ENCODE measurements around the gene DCPS. TPM values are rescaled to one million over a fixed set of nuclear protein-coding genes. Genes with fewer than 3 reads are reported as not detected.

DCPS gene
- total RNA-seq, 1 donor from 2014 or later: 11.2 TPM

Other genes starting within 250 kb of the DCPS start
- 24.4 and 29.4 TPM in 2 replicates for gene CDON, start 241.2 kb upstream of the DCPS start, total RNA-seq
- gene RPUSD4, start 92.4 kb upstream of the DCPS start, total RNA-seq: 27.1 and 28.0 TPM in 2 replicates
- 23.3 and 26.5 TPM in 2 replicates for gene FAM118B, start 92.3 kb upstream of the DCPS start, total RNA-seq
- 106 and 107 TPM in 2 replicates for gene SRPRA, start 35.2 kb upstream of the DCPS start, total RNA-seq
- gene FOXRED1, start 34.9 kb upstream of the DCPS start, total RNA-seq: 25.9 and 34.4 TPM in 2 replicates
- gene TIRAP, start 21.0 kb upstream of the DCPS start, total RNA-seq: 10.6 and 11.6 TPM in 2 replicates
- gene ST3GAL4, start 51.6 kb downstream of the DCPS start, total RNA-seq: 73.1 and 74.8 TPM in 2 replicates